ENCODE measurements around the gene ELP1. TPM values are rescaled to one million over a fixed set of nuclear protein-coding genes. Genes with fewer than 3 reads are reported as not detected.

The ELP1 gene
- total RNA-seq, 1 experiment from 2014 or later = 27.9 TPM

DNA sequence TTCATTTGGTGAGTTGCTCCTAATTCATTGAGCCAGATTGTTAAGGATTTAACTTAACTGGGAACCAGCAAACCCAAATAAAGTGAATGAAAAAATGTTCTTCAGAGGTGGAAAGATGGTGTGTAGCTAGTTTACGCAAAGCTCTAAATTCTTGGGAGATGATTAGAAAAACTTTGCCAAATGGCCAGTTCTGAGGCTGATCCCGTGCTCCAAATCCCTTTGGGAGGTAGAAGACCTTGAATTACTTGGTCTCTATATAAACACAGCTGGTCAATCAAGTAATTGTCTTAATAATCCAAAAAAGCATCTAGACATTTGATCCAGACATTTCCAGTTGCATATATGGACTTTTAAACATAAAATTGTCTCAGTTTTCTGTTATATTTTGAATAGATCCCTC is 89.5 kb downstream of the ELP1 start:
- Mint-ChIP-seq H3K4me3 (no peak overlapping the region), H3K4me1 (peaks cover 9% of the 10 kb centered on the region; the same call in 1 of the 2 replicates), H3K9me3 (peaks cover 3% of the 10 kb centered on the region), H3K27me3 (ENCODE audit: low read depth) (no peaks in the 10 kb centered on the region), H3K27ac (no peak overlapping the region), H3K36me3 (no peaks in the 10 kb centered on the region)
- ChIA-PET CTCF (interaction anchor here (1.9 kb wide), 1 partner anchor 20 kb away, joined by 4 read pairs; no protein-coding TSS in a partner anchor), POLR2A (no interaction called here)
- no peak for DNase-seq (ENCODE audit: low spot score)
- TF ChIP-seq GABPB1 (CRISPR knock-in tag; IDR thresholded peaks at IDR 0.05) (no peak), ZNF121 (CRISPR knock-in tag; IDR thresholded peaks at IDR 0.05) (no peak), OVOL2 (CRISPR knock-in tag; IDR thresholded peaks at IDR 0.05; ENCODE audit: borderline replicate concordance) (no peak), ZNF232 (CRISPR knock-in tag; IDR thresholded peaks at IDR 0.05) (no peak), FOXP1 (CRISPR knock-in tag; IDR thresholded peaks at IDR 0.05; ENCODE audit: borderline replicate concordance) (no peak), RORB (CRISPR knock-in tag; IDR thresholded peaks at IDR 0.05) (no peak)
- TF ChIP-seq, protein P1, sequence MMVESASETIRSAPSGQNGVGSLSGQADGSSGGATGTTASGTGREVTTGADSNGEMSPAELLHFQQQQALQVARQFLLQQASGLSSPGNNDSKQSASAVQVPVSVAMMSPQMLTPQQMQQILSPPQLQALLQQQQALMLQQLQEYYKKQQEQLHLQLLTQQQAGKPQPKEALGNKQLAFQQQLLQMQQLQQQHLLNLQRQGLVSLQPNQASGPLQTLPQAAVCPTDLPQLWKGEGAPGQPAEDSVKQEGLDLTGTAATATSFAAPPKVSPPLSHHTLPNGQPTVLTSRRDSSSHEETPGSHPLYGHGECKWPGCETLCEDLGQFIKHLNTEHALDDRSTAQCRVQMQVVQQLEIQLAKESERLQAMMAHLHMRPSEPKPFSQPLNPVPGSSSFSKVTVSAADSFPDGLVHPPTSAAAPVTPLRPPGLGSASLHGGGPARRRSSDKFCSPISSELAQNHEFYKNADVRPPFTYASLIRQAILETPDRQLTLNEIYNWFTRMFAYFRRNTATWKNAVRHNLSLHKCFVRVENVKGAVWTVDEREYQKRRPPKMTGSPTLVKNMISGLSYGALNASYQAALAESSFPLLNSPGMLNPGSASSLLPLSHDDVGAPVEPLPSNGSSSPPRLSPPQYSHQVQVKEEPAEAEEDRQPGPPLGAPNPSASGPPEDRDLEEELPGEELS (CRISPR knock-in tag; IDR thresholded peaks at IDR 0.05) = no peak
- TF ChIP-seq, protein P2, sequence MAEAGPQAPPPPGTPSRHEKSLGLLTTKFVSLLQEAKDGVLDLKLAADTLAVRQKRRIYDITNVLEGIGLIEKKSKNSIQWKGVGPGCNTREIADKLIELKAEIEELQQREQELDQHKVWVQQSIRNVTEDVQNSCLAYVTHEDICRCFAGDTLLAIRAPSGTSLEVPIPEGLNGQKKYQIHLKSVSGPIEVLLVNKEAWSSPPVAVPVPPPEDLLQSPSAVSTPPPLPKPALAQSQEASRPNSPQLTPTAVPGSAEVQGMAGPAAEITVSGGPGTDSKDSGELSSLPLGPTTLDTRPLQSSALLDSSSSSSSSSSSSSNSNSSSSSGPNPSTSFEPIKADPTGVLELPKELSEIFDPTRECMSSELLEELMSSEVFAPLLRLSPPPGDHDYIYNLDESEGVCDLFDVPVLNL (CRISPR knock-in tag; IDR thresholded peaks at IDR 0.05; ENCODE audit: borderline replicate concordance, low read depth) = no peak
- TF ChIP-seq, protein P3, sequence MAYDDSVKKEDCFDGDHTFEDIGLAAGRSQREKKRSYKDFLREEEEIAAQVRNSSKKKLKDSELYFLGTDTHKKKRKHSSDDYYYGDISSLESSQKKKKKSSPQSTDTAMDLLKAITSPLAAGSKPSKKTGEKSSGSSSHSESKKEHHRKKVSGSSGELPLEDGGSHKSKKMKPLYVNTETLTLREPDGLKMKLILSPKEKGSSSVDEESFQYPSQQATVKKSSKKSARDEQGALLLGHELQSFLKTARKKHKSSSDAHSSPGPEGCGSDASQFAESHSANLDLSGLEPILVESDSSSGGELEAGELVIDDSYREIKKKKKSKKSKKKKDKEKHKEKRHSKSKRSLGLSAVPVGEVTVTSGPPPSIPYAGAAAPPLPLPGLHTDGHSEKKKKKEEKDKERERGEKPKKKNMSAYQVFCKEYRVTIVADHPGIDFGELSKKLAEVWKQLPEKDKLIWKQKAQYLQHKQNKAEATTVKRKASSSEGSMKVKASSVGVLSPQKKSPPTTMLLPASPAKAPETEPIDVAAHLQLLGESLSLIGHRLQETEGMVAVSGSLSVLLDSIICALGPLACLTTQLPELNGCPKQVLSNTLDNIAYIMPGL (CRISPR knock-in tag; IDR thresholded peaks at IDR 0.05) = no peak
- TF ChIP-seq, protein P4, sequence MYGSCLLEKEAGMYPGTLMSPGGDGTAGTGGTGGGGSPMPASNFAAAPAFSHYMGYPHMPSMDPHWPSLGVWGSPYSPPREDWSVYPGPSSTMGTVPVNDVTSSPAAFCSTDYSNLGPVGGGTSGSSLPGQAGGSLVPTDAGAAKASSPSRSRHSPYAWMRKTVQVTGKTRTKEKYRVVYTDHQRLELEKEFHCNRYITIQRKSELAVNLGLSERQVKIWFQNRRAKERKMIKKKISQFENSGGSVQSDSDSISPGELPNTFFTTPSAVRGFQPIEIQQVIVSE (CRISPR knock-in tag; IDR thresholded peaks at IDR 0.05; ENCODE audit: borderline replicate concordance) = no peak
- TF ChIP-seq, protein P5, sequence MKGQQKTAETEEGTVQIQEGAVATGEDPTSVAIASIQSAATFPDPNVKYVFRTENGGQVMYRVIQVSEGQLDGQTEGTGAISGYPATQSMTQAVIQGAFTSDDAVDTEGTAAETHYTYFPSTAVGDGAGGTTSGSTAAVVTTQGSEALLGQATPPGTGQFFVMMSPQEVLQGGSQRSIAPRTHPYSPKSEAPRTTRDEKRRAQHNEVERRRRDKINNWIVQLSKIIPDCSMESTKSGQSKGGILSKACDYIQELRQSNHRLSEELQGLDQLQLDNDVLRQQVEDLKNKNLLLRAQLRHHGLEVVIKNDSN (CRISPR knock-in tag; IDR thresholded peaks at IDR 0.05) = no peak
- TF ChIP-seq, protein P6, sequence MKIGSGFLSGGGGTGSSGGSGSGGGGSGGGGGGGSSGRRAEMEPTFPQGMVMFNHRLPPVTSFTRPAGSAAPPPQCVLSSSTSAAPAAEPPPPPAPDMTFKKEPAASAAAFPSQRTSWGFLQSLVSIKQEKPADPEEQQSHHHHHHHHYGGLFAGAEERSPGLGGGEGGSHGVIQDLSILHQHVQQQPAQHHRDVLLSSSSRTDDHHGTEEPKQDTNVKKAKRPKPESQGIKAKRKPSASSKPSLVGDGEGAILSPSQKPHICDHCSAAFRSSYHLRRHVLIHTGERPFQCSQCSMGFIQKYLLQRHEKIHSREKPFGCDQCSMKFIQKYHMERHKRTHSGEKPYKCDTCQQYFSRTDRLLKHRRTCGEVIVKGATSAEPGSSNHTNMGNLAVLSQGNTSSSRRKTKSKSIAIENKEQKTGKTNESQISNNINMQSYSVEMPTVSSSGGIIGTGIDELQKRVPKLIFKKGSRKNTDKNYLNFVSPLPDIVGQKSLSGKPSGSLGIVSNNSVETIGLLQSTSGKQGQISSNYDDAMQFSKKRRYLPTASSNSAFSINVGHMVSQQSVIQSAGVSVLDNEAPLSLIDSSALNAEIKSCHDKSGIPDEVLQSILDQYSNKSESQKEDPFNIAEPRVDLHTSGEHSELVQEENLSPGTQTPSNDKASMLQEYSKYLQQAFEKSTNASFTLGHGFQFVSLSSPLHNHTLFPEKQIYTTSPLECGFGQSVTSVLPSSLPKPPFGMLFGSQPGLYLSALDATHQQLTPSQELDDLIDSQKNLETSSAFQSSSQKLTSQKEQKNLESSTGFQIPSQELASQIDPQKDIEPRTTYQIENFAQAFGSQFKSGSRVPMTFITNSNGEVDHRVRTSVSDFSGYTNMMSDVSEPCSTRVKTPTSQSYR (CRISPR knock-in tag; IDR thresholded peaks at IDR 0.05) = no peak
- ATAC-seq = no peak

DNA sequence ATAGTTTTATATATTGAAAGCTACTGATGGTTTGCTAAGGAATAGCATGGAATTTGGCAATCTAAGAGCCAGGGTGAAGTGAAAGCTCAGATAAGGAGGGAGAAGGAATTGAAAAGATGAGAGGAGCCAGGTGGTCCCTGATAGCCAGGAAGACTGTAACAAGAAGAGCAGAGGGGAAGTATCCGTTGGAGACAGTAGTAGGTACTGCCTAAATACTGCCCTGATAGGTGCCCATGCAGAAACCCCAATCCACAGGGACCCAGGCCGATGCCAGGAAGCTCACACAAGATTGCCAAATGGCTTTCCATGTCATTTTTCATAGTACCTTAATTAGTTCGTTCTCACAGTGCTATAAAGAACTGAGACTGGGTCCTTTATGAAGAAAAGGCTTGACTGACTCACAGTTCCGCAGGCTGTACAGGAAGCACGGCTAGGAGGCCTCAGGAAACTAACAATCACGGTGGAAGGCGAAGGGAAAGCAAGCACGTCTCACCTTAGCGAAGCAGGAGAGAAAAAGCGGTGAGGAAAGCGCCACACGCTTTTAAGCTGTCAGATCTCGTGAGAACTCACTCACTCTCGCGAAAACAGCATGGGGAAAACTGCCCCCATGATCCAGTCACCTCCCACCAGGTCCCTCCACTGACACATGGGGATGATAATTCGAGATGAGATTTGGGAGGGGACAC is 91.2 kb downstream of the ELP1 start:
- Mint-ChIP-seq H3K27ac (0 out of 2 replicates have a peak overlapping the region, but pooled peaks have one; percentile 37), H3K4me1 (peaks cover 9% of the 10 kb centered on the region; the same call in 1 of the 2 replicates), H3K36me3 (no peaks in the 10 kb centered on the region), H3K27me3 (ENCODE audit: low read depth) (no peaks in the 10 kb centered on the region), H3K4me3 (no peak overlapping the region), H3K9me3 (peaks cover 5% of the 10 kb centered on the region)
- TF ChIP-seq, protein P7, sequence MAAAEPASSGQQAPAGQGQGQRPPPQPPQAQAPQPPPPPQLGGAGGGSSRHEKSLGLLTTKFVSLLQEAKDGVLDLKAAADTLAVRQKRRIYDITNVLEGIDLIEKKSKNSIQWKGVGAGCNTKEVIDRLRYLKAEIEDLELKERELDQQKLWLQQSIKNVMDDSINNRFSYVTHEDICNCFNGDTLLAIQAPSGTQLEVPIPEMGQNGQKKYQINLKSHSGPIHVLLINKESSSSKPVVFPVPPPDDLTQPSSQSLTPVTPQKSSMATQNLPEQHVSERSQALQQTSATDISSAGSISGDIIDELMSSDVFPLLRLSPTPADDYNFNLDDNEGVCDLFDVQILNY (CRISPR knock-in tag; IDR thresholded peaks at IDR 0.05) = no peak
- TF ChIP-seq FOXK1 (CRISPR knock-in tag; IDR thresholded peaks at IDR 0.05) (no peak), ZNF232 (CRISPR knock-in tag; IDR thresholded peaks at IDR 0.05) (no peak), ZNF317 (CRISPR knock-in tag; IDR thresholded peaks at IDR 0.05; ENCODE audit: borderline replicate concordance, low read depth) (no peak), CREB1 (CRISPR knock-in tag; IDR thresholded peaks at IDR 0.05) (no peak), ETV6 (CRISPR knock-in tag; IDR thresholded peaks at IDR 0.05) (no peak), NR2C2 (CRISPR knock-in tag; IDR thresholded peaks at IDR 0.05) (no peak), FOXJ3 (CRISPR knock-in tag; IDR thresholded peaks at IDR 0.05; ENCODE audit: borderline replicate concordance) (no peak), ZNF671 (CRISPR knock-in tag; IDR thresholded peaks at IDR 0.05) (no peak), NFE2L1 (CRISPR knock-in tag; IDR thresholded peaks at IDR 0.05) (no peak)
- TF ChIP-seq, protein P8, sequence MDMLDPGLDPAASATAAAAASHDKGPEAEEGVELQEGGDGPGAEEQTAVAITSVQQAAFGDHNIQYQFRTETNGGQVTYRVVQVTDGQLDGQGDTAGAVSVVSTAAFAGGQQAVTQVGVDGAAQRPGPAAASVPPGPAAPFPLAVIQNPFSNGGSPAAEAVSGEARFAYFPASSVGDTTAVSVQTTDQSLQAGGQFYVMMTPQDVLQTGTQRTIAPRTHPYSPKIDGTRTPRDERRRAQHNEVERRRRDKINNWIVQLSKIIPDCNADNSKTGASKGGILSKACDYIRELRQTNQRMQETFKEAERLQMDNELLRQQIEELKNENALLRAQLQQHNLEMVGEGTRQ (CRISPR knock-in tag; IDR thresholded peaks at IDR 0.05) = no peak
- POLR2A ChIA-PET = no interaction called here
- ATAC-seq (no peak), DNase-seq (ENCODE audit: low spot score) (no peak)
- CTCF ChIA-PET = interaction anchor here (0.8 kb wide), 1 partner anchor 12 kb away, joined by 3 read pairs; no protein-coding TSS in a partner anchor

Measured in WTC11 (cell line).